ENCODE measurements around the gene RTN4RL1.
A peak's percentile ranks its signal among the peaks of the same experiment; 100 is the strongest.

The RTN4RL1 gene

DNA sequence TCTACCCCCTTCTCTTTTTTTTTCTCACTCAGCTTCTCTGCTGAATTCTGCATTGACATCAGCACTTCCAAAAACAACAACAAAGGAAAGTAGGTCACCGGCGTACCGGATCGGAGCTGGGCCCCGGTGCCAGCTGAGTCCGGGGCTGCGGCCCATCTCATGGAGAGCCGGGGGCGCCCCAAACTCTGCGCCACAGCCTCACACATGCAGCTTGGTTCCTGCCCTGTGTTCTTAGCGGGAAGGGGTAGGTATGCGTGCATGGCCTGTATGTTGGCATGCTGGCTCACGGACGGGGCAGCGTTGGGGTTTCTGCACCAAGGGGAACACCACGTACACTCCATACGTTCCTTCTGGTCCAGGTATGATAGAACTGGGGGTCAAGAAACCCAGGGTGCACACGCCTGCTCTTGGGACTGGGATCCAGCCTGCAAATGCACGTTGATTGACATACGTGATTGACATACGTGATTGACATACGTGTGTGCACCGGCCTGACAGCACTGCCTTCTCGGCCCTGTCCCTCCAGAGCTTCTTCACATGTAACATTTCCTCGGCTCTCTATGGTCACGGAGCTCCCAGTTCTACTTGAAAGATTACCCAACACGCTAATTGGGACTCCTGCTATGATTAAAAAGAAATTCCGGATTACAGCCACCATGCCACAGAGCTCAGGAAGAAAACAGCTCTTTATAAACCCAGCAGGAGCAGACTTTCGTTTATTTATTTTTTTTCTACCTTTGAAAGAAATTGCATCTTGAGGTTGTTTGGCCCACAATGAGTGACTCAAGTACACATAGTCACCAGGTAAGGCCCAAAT, 106.6 kb downstream of the RTN4RL1 start:
- Histone ChIP-seq H3K27ac (ENCODE audit: low read depth, low read length) (no peak overlapping the region), H3K4me1 (ENCODE audit: control insufficient read depth, low read length) (peaks cover 10% of the 10 kb centered on the region), H3K9me2 (replicated peaks; ENCODE audit: control insufficient read depth, low read length) (no peaks in the 10 kb centered on the region), H3F3A (ENCODE audit: control insufficient read depth, insufficient read depth) (no peaks in the 10 kb centered on the region), H4K20me1 (ENCODE audit: control insufficient read depth, insufficient read depth, low read depth, low read length) (no peaks in the 10 kb centered on the region), H3K79me2 (ENCODE audit: control insufficient read depth, low read length) (no peaks in the 10 kb centered on the region), H3K27me3 (ENCODE audit: control insufficient read depth, low read length) (no peaks in the 10 kb centered on the region), H3K9me3 (ENCODE audit: control insufficient read depth, insufficient read depth, low read length) (no peaks in the 10 kb centered on the region), H3K4me3 (ENCODE audit: low read length) (no peak overlapping the region), H3K4me2 (ENCODE audit: low read length) (no peak overlapping the region), H3K36me3 (ENCODE audit: control insufficient read depth, low read length) (no peaks in the 10 kb centered on the region)
- TF ChIP-seq EZH2phosphoT487 (IDR thresholded peaks at IDR 0.05; ENCODE audit: borderline replicate concordance, low read length) = no peak
- TF ChIP-seq, protein P1, sequence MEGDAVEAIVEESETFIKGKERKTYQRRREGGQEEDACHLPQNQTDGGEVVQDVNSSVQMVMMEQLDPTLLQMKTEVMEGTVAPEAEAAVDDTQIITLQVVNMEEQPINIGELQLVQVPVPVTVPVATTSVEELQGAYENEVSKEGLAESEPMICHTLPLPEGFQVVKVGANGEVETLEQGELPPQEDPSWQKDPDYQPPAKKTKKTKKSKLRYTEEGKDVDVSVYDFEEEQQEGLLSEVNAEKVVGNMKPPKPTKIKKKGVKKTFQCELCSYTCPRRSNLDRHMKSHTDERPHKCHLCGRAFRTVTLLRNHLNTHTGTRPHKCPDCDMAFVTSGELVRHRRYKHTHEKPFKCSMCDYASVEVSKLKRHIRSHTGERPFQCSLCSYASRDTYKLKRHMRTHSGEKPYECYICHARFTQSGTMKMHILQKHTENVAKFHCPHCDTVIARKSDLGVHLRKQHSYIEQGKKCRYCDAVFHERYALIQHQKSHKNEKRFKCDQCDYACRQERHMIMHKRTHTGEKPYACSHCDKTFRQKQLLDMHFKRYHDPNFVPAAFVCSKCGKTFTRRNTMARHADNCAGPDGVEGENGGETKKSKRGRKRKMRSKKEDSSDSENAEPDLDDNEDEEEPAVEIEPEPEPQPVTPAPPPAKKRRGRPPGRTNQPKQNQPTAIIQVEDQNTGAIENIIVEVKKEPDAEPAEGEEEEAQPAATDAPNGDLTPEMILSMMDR (IDR thresholded peaks at IDR 0.05; ENCODE audit: low read depth, low read length, poor library complexity, severe bottlenecking) = no peak

DNA sequence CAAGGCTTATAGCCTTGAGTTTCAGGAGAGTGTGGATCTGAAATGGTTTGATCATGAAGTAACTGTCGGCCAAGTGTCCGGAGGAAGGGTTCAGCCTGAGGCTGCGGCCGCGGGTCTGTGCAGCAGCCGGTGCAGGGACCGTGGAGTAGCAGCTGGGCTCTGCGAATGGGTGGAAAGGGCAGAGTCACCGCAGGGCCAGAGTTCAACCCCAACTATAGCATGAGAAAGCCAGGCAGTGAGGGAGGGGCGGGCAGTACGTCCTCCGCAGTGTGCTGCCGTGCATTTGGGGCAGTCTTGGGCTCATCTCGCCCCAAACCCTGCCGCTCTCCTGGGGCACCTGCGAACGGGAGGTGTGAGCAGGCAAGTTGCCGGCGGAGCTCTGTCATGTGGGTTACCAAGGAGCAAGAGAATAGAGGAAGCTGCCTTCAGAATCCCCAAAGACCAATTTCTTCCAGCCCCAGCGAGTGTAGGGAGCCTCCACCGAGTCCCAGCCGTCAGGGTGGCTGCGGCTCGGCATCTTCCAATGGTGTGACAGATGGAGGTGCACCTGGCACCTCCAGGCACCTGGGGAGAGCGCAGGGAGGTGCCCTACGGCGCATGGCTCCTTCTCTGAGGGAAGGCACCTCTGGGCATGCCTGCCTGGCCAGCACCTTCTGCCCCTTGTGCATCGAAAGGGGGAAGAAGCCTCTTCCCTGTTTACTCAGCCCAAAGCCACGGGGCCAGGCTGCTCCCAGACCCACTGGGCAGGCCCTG, 108.0 kb downstream of the RTN4RL1 start:
- no peaks in the 10 kb centered on the region for H3K9me2 ChIP-seq (replicated peaks; ENCODE audit: control insufficient read depth, low read length)
- TF ChIP-seq, protein P1 (IDR thresholded peaks at IDR 0.05; ENCODE audit: low read depth, low read length, poor library complexity, severe bottlenecking) = no peak
- TF ChIP-seq EZH2phosphoT487 (IDR thresholded peaks at IDR 0.05; ENCODE audit: borderline replicate concordance, low read length) = no peak
- H3F3A ChIP-seq (ENCODE audit: control insufficient read depth, insufficient read depth) = no peaks in the 10 kb centered on the region
- H3K27me3 ChIP-seq (ENCODE audit: control insufficient read depth, low read length) = peaks cover 5% of the 10 kb centered on the region; the same call in 1 of the 2 replicates
- no peaks in the 10 kb centered on the region for H3K36me3 ChIP-seq (ENCODE audit: control insufficient read depth, low read length)
- no peaks in the 10 kb centered on the region for H4K20me1 ChIP-seq (ENCODE audit: control insufficient read depth, insufficient read depth, low read depth, low read length)
- H3K4me1 ChIP-seq (ENCODE audit: control insufficient read depth, low read length) = peaks cover 10% of the 10 kb centered on the region
- no peaks in the 10 kb centered on the region for H3K79me2 ChIP-seq (ENCODE audit: control insufficient read depth, low read length)
- no peaks in the 10 kb centered on the region for H3K9me3 ChIP-seq (ENCODE audit: control insufficient read depth, insufficient read depth, low read length)
- H3K4me3 ChIP-seq (ENCODE audit: low read length) = no peak overlapping the region
- H3K4me2 ChIP-seq (ENCODE audit: low read length) = no peak overlapping the region
- no peak overlapping the region for H3K27ac ChIP-seq (ENCODE audit: low read depth, low read length)

DNA sequence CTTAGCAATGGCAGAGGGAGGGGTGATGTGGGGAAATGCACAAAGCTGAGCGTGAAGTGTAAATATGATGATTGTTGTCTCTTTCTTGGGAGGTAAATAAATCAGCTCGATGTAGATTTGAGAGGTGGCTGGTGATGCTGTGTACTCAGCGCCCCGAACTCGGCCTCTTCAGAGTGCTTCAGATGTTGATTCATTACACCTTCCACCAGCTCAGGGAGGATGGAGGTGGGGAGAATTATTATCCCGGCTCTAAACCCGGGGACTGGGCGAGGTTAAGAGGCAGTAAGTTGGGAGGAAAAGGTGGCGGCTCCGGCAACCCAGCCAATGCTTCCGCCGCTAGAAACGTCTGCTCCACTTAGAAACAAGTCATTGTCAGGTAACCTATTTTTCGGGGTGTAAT, 108.8 kb downstream of the RTN4RL1 start:
- peak overlapping the region; percentile 33 for H3K4me2 ChIP-seq (ENCODE audit: low read length)

More for the DNA sequence above, 108.8 kb downstream of the RTN4RL1 start:
- Histone ChIP-seq H3K4me3 (ENCODE audit: low read length) (no peak overlapping the region), H3K27ac (ENCODE audit: low read depth, low read length) (no peak overlapping the region), H3K79me2 (ENCODE audit: control insufficient read depth, low read length) (no peaks in the 10 kb centered on the region), H3K9me2 (replicated peaks; ENCODE audit: control insufficient read depth, low read length) (no peaks in the 10 kb centered on the region), H4K20me1 (ENCODE audit: control insufficient read depth, insufficient read depth, low read depth, low read length) (no peaks in the 10 kb centered on the region), H3K4me1 (ENCODE audit: control insufficient read depth, low read length) (peaks cover 10% of the 10 kb centered on the region), H3K27me3 (ENCODE audit: control insufficient read depth, low read length) (peaks cover 12% of the 10 kb centered on the region; the same call in 1 of the 2 replicates), H3F3A (ENCODE audit: control insufficient read depth, insufficient read depth) (no peaks in the 10 kb centered on the region), H3K9me3 (ENCODE audit: control insufficient read depth, insufficient read depth, low read length) (no peaks in the 10 kb centered on the region), H3K36me3 (ENCODE audit: control insufficient read depth, low read length) (no peaks in the 10 kb centered on the region)
- TF ChIP-seq EZH2phosphoT487 (IDR thresholded peaks at IDR 0.05; ENCODE audit: borderline replicate concordance, low read length) = no peak
- TF ChIP-seq, protein P1 (IDR thresholded peaks at IDR 0.05; ENCODE audit: low read depth, low read length, poor library complexity, severe bottlenecking) = no peak
